Erythroblast (primary cell): ENCODE results near the gene EFHC1.

Experiments
- GATA1 ChIP-seq: IDR thresholded peaks from 2 replicates; pipeline ENCODE4 v1.6.1; 2011; ENCODE audit warnings: low read depth, mild to moderate bottlenecking, control low read depth, low read length, moderate library complexity
- POLR2A ChIP-seq: IDR thresholded peaks from 2 replicates; pipeline ENCODE4 v1.6.1; 2011; ENCODE audit warnings: mild to moderate bottlenecking, low read length

- TF ChIP-seq POLR2A (no peak), GATA1 (no peak)
Observed at GRCh38 chr6:52554684-52555280, 134.6 kb downstream of the EFHC1 start.
